Esophagus (tissue), 2 donors: Measurements from ENCODE around the gene RAPGEF6. TPM values are rescaled to one million over a fixed set of nuclear protein-coding genes. Genes with fewer than 3 reads are reported as not detected.

ENCODE experiments used
- H3K27ac ChIP-seq, 2 donors: one replicate each; pipeline ENCODE4 v1.5.1; 2013; ENCODE audit warnings: low read depth in 2 of 2, mild to moderate bottlenecking in 2 of 2, inconsistent platforms in 1 of 2, low read length in 1 of 2, moderate library complexity in 1 of 2
- H3K27me3 ChIP-seq, 2 donors: one replicate each; pipeline ENCODE4 v1.6.1; 2013; ENCODE audit warnings: low read length in 2 of 2, control low read depth in 1 of 2, mild to moderate bottlenecking in 1 of 2; ENCODE audit not compliant: insufficient read depth in 2 of 2, control insufficient read depth in 1 of 2
- H3K36me3 ChIP-seq, 2 donors: one replicate each; pipeline ENCODE4 v1.6.1; 2013; ENCODE audit warnings: low read length in 1 of 2; ENCODE audit not compliant: control insufficient read depth in 2 of 2, insufficient read depth in 2 of 2
- H3K4me1 ChIP-seq, 2 donors: one replicate each; pipeline ENCODE4 v1.6.1; 2013; ENCODE audit warnings: low read length in 1 of 2; ENCODE audit not compliant: control insufficient read depth in 2 of 2, insufficient read depth in 2 of 2
- H3K4me3 ChIP-seq, 2 donors: one replicate each; pipeline ENCODE4 v1.5.1; 2013; ENCODE audit warnings: low read length in 2 of 2, mild to moderate bottlenecking in 2 of 2, low read depth in 1 of 2, moderate library complexity in 1 of 2
- H3K9me3 ChIP-seq, 2 donors: one replicate each; pipeline ENCODE4 v1.6.1; 2013; ENCODE audit warnings: mild to moderate bottlenecking in 2 of 2, low read depth in 1 of 2, low read length in 1 of 2, moderate library complexity in 1 of 2; ENCODE audit not compliant: control insufficient read depth in 2 of 2, insufficient read depth in 1 of 2
- WGBS, 2 donors: extraction: QIAGEN DNeasy Blood & Tissue Kit; methylation state at CpG; one replicate each; pipeline ENCODE4 v1.1.7; 2013; 5-methylcytosine and 5-hydroxymethylcytosine counted together
- polyA plus RNA-seq, 2 donors: library from polyadenylated mRNA; stranded (reverse); fragments of 200-250 nt; gene quantifications; one replicate each; pipeline ENCODE4 v1.2.3, GENCODE V29; 2013
- donor health status: healthy with polysubstance abuse.
- donor health status: Bipolar disorder and iron deficiency.

Gene RAPGEF6
- polyA plus RNA-seq, 2 donors, result 2.3 TPM

DNA sequence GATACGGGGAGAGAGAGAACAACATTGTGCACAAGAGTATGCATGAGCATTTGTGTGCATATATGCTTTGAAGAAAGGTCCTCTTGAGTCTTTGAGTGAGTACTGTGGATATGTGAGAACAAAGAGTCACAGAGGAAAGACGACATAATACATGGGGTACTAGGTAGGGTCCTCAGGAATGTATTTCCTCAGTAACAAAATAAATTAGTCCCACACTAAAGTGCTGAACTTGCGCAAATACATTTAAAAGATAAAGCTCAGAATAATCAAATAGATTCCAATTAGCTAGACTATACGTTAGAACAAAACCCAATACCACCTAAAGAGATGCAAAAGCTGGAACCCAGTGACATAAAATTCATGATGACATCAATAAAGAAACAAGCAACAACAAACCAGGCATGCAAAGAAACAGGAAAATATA is 70.8 kb downstream of the RAPGEF6 start:
- Histone ChIP-seq H3K27me3 (no peaks in the 10 kb centered on the region), H3K36me3 (no peaks in the 10 kb centered on the region), H3K4me3 (no peak overlapping the region), H3K9me3 (no peaks in the 10 kb centered on the region), H3K4me1 (no peaks in the 10 kb centered on the region), H3K27ac (no peak overlapping the region)
- WGBS, 2 donors, result 91 to 92% methylated on average over 4 of the region's 4 CpGs

DNA sequence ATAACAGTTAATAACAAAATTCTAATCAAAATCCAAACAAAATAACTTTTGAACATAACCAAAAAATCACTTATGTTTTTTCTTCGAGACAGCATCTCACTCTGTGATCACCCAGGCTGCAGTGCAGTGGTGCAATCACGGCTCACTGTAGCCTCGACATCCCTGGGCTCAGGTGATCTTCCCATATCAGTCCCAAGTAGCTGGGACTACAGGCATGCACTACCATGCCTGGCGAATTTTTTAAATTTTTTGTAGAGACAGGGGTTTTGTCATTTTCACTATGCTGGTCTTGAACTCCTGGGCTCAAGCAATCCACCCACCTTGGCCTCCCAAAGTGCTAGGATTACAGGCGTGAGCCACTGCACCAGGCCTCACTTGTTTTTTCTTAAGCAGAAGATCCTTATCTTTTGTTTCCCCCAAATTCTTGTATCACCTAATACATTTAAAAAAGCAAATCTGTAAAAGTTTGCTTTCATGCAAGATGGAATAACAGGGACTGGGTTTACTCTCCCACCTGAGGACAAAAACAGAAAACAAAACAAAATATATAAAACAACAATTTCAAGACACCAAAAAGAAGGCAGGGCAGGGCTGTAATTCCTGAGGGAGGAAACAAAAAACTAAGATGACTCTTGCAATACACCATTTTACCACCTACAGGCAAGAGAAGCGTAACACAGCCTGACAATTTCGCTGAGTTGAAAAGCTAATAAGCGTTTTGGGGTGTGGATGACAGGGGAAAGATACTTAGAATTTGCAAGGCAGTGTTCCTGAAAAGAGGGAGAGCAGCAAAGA is 71.4 kb downstream of the RAPGEF6 start:
- H3K9me3 ChIP-seq, result no peaks in the 10 kb centered on the region
- no peaks in the 10 kb centered on the region for H3K36me3 ChIP-seq
- no peak overlapping the region for H3K4me3 ChIP-seq
- no peak overlapping the region for H3K27ac ChIP-seq
- no peaks in the 10 kb centered on the region for H3K27me3 ChIP-seq
- WGBS, 2 donors, result 90 to 91% methylated on average over 8 of the region's 8 CpGs
- no peaks in the 10 kb centered on the region for H3K4me1 ChIP-seq

DNA sequence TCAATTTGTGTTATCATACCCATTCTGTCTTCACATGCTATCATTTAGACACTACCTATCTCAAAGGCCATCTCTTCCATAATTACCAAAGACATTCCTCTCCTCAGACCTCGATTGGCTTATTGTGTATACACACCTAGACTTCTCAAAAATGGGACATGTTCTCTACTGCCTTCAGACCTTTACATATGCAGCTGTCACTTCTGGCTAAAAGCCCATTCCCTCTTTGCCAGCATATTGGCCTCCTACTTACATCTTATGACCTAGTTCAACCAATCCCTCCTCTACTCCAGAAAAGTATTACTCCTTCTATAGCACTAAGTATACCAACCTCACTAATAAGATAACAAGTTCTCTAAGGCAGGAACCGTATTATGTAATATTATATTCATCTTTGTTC is 84.4 kb downstream of the RAPGEF6 start:
- no peak overlapping the region for H3K4me3 ChIP-seq
- no peaks in the 10 kb centered on the region for H3K27me3 ChIP-seq
- no peak overlapping the region for H3K27ac ChIP-seq
- 79 to 84% methylated on average over 2 of the region's 2 CpGs for WGBS, 2 donors
- no peaks in the 10 kb centered on the region for H3K36me3 ChIP-seq
- no peaks in the 10 kb centered on the region for H3K9me3 ChIP-seq
- no peaks in the 10 kb centered on the region for H3K4me1 ChIP-seq

DNA sequence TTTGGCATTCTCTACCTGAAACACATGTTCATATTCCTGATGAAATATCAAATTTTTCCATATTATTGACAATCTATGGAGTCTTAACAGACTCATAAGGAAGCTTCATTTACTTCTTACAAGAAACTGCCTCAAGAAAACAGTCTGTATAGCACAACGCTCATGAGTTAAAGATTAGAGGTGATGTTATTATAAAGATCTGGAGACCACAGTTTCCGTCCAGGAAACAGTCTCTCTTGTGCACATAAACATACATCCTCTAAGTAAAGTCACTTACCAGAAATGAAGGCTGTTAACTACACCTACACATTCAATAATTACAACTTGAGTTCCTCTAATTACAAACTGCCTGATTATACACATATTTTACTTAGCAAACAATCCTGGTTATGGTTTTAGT is 86.9 kb downstream of the RAPGEF6 start:
- no peaks in the 10 kb centered on the region for H3K4me1 ChIP-seq
- H3K27me3 ChIP-seq, result no peaks in the 10 kb centered on the region
- H3K4me3 ChIP-seq, result no peak overlapping the region
- 65 to 77% methylated on average over 2 of the region's 2 CpGs for WGBS, 2 donors
- H3K27ac ChIP-seq, result no peak overlapping the region
- no peaks in the 10 kb centered on the region for H3K9me3 ChIP-seq
- no peaks in the 10 kb centered on the region for H3K36me3 ChIP-seq

DNA sequence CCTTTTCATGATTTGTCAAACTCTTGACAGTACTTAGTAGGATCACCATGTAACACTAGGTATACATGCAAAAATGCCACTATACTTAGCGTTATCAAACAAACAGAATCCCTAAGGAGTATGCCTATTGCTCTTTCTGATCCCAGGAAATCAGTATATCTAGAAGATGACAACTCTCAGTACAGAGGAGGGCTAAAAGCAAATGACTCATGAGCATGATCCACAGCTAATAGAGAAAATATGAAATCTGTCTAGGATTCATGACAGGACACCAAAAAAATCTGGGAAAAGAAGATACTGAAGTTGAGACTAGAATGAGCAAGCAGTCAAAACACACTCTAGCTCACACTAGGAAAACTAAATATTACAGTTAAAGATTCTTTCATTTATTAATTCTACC is 89.2 kb downstream of the RAPGEF6 start:
- 87 to 93% methylated on average over 1 of the region's 1 CpG for WGBS, 2 donors

DNA sequence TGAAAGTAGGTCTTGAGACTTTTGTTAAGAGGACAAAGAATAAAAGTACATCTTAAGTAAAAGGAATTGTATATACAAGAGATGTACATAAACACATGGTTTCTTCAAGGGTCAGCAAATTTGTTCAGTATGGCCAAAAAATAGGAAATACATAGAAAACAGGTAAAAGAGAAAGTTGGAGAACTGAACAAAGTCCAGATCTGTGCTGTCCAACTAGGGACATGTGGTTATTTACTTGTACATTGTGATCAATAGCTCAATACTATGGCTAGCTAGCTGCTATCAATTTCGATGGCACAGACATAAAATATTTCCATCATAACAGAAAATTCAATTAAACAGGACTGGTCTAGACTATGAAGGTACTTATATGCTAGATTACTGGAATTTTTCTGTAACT is 92.3 kb downstream of the RAPGEF6 start:
- 94 to 98% methylated on average over 1 of the region's 1 CpG for WGBS, 2 donors

More for the DNA sequence above, 89.2 kb downstream of the RAPGEF6 start:
- Histone ChIP-seq H3K36me3 (no peaks in the 10 kb centered on the region), H3K4me1 (no peaks in the 10 kb centered on the region), H3K4me3 (no peak overlapping the region), H3K27ac (no peak overlapping the region), H3K27me3 (no peaks in the 10 kb centered on the region), H3K9me3 (no peaks in the 10 kb centered on the region)

DNA sequence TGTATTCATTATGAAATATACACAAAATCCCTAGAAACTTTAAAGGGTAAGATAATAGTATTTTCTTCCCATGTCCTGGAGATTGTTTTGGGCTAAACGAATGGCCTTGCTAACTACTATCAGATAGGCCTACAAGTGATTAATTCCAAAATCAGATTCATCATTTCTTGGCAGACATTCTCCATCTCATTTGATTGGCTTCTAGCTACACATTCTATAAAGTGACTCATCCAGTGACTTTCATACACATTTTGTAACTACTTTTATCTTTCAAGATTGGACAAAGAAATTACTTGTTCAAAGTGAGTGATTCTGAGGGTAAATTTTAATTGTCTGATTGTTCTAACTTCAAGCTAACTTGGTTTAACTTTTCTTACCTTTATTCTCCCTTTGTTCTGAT is 93.3 kb downstream of the RAPGEF6 start:
- H3K27ac ChIP-seq, result no peak overlapping the region
- WGBS, 2 donors, result 61 to 72% methylated on average over 1 of the region's 1 CpG
- no peaks in the 10 kb centered on the region for H3K36me3 ChIP-seq
- no peaks in the 10 kb centered on the region for H3K9me3 ChIP-seq
- no peaks in the 10 kb centered on the region for H3K27me3 ChIP-seq
- H3K4me3 ChIP-seq, result no peak overlapping the region
- no peaks in the 10 kb centered on the region for H3K4me1 ChIP-seq

More for the DNA sequence above, 92.3 kb downstream of the RAPGEF6 start:
- no peaks in the 10 kb centered on the region for H3K36me3 ChIP-seq
- no peaks in the 10 kb centered on the region for H3K9me3 ChIP-seq
- no peaks in the 10 kb centered on the region for H3K4me1 ChIP-seq
- no peak overlapping the region for H3K4me3 ChIP-seq
- no peak overlapping the region for H3K27ac ChIP-seq
- H3K27me3 ChIP-seq, result no peaks in the 10 kb centered on the region

DNA sequence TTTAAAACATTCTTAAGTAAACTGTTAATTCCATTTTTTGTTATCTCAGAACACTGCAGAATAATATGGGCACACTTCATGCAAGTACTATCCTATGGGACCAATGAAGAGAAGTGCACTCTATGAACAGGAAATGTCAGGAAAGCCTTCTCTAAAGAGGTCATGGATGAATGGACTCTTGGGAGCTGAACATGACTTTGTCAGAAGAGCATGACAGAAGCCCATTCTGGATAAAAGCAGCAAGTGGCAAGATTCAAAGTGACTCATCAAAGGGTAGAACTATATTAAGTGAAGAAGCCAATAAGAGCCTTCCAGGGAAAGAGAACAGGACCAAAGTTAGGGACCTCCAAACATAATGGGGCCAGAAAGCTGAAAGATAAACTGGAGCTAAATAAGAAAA is 94.0 kb downstream of the RAPGEF6 start:
- no peaks in the 10 kb centered on the region for H3K27me3 ChIP-seq
- no peak overlapping the region for H3K4me3 ChIP-seq
- H3K27ac ChIP-seq, result no peak overlapping the region
- H3K4me1 ChIP-seq, result no peaks in the 10 kb centered on the region
- no peaks in the 10 kb centered on the region for H3K9me3 ChIP-seq
- H3K36me3 ChIP-seq, result no peaks in the 10 kb centered on the region

DNA sequence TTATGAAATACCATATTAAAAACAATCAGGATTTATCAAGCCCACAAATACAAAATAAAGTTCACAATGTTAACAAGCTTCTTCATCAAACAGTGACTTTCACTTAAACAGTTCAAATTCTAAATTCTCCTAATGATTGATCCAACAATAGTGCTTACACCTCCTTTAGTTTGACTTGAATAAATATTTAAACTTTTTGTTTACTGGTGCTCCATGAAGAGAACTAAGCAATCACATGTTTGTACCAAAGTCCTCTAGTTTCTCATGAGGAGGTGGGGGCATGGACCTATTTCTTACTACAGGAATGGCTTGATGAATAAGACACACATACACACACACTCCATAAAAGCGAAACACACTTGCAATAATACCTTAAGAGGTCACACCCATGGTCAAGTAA is 95.8 kb downstream of the RAPGEF6 start:
- H3K4me1 ChIP-seq, result no peaks in the 10 kb centered on the region
- no peak overlapping the region for H3K27ac ChIP-seq
- WGBS, 2 donors, result 96 to 97% methylated on average over 1 of the region's 1 CpG
- H3K27me3 ChIP-seq, result no peaks in the 10 kb centered on the region
- no peak overlapping the region for H3K4me3 ChIP-seq
- no peaks in the 10 kb centered on the region for H3K9me3 ChIP-seq
- no peaks in the 10 kb centered on the region for H3K36me3 ChIP-seq

DNA sequence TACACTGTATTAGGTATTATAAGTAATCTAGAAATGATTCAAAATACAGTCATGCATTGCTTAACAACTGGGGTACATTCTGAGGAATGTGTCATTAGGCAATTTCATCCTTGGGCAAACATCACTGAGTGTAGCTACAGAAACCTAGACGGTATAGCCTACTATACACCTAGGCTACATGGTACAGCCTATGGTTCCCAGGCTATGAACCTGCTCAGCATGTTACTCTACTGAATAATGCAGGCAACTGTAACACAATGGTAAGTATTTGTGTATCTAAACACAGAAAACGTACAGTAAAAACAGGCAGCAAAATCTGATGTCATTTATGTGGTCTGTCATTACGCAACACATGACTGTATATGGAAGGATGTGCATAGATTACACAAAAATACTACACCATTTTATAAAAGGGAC is 96.8 kb downstream of the RAPGEF6 start:
- Histone ChIP-seq H3K9me3 (no peaks in the 10 kb centered on the region), H3K36me3 (no peaks in the 10 kb centered on the region), H3K27ac (no peak overlapping the region), H3K4me3 (no peak overlapping the region), H3K27me3 (no peaks in the 10 kb centered on the region), H3K4me1 (no peaks in the 10 kb centered on the region)
- WGBS, 2 donors, result 76% methylated on average over 3 of the region's 3 CpGs
